ENCODE data around the gene PCDH9. TPM values are rescaled to one million over a fixed set of nuclear protein-coding genes. Genes with fewer than 3 reads are reported as not detected.
A peak's percentile ranks its signal among the peaks of the same experiment; 100 is the strongest.

The PCDH9 gene
- total RNA-seq, 6 experiments from 2014 or later: 1.6 to 3.9 (median 3.1) TPM

- Histone ChIP-seq H3K4me3 (no peak overlapping the region), H3K36me3 (no peaks in the 10 kb centered on the region), H3K27me3 (no peaks in the 10 kb centered on the region), H3K9me3 (no peaks in the 10 kb centered on the region), H3K4me1 (peaks cover 0 to 5% (median 0%) of the 10 kb centered on the region in 4 donors), H3K27ac (no peak overlapping the region)
- DNase-seq (no peak), ATAC-seq (no peak)
- no peak for TF ChIP-seq CTCF (IDR thresholded peaks at IDR 0.05)
- no peak for TF ChIP-seq POLR2A (IDR thresholded peaks at IDR 0.05)
- intact Hi-C loops (cut with DNase I): no loop called here
- 65% methylated on average over 10 of the region's 12 CpGs for WGBS (ENCODE audit: insufficient coverage, low coverage, low lambda C conversion rate, missing lambda C conversion rate)
Measured at GRCh38 chr13:67227131-67227983, 2.8 kb downstream of the PCDH9 start.

- no peak overlapping the region for H3K27ac ChIP-seq
- H3K4me3 ChIP-seq: no peak overlapping the region
- H3K4me1 ChIP-seq: peaks cover 0 to 4% (median 0%) of the 10 kb centered on the region in 4 donors
- no peak for DNase-seq
- TF ChIP-seq POLR2A (IDR thresholded peaks at IDR 0.05) (no peak), CTCF (IDR thresholded peaks at IDR 0.05) (no peak)
- no peaks in the 10 kb centered on the region for H3K36me3 ChIP-seq
- intact Hi-C loops (cut with DNase I): no loop called here
- no peak for ATAC-seq
- H3K9me3 ChIP-seq: no peaks in the 10 kb centered on the region
- 69% methylated on average over 6 of the region's 6 CpGs for WGBS (ENCODE audit: insufficient coverage, low coverage, low lambda C conversion rate, missing lambda C conversion rate)
- H3K27me3 ChIP-seq: no peaks in the 10 kb centered on the region
Measured at GRCh38 chr13:67226696-67227095, 3.4 kb downstream of the PCDH9 start.

- no peak overlapping the region for H3K4me3 ChIP-seq
- ATAC-seq (no peak), DNase-seq (no peak)
- H3K27ac ChIP-seq: no peak overlapping the region
- intact Hi-C loops (cut with DNase I): no loop called here
- H3K4me1 ChIP-seq: no peaks in the 10 kb centered on the region
- no peaks in the 10 kb centered on the region for H3K9me3 ChIP-seq
- WGBS (ENCODE audit: insufficient coverage, low coverage, low lambda C conversion rate, missing lambda C conversion rate): 52% methylated on average over 7 of the region's 20 CpGs
- no peaks in the 10 kb centered on the region for H3K36me3 ChIP-seq
- H3K27me3 ChIP-seq: no peaks in the 10 kb centered on the region
- no peak for TF ChIP-seq CTCF (IDR thresholded peaks at IDR 0.05)
Measured at GRCh38 chr13:67225252-67226159, 4.6 kb downstream of the PCDH9 start.

GRCh38 chr13:67224148-67224846 lies 5.8 kb downstream of the PCDH9 start:
- intact Hi-C loops (cut with DNase I): no loop called here
- peak; percentile 96 to 100 (median 98) for ATAC-seq

More at GRCh38 chr13:67224148-67224846, 5.8 kb downstream of the PCDH9 start:
- Histone ChIP-seq H3K4me3 (no peak overlapping the region), H3K27ac (no peak overlapping the region), H3K9me3 (no peaks in the 10 kb centered on the region), H3K36me3 (no peaks in the 10 kb centered on the region), H3K4me1 (no peaks in the 10 kb centered on the region), H3K27me3 (no peaks in the 10 kb centered on the region)
- 6% methylated on average over 9 of the region's 9 CpGs for whole genome bisulfite sequencing (ENCODE audit: insufficient coverage, low coverage, low lambda C conversion rate, missing lambda C conversion rate)
- TF ChIP-seq POLR2A (IDR thresholded peaks at IDR 0.05): no peak
- TF ChIP-seq CTCF (IDR thresholded peaks at IDR 0.05): peak; percentile 66 to 79 (median 77)
- DNase-seq: peak; percentile 80 to 82 (median 81)

All from right lobe of liver (tissue), 6 donors.